PFSK-1 (cell line): Measurements from ENCODE around the gene TM4SF18.

ENCODE experiments used
- FOXP2 ChIP-seq: optimal IDR thresholded peaks from 2 replicates; pipeline ENCODE3; 2011; ENCODE audit warnings: borderline replicate concordance, control low read depth, inconsistent platforms; ENCODE audit not compliant: insufficient read depth; ENCODE audit errors: extremely low read length, extremely low read depth
- POLR2AphosphoS5 ChIP-seq: IDR thresholded peaks from 2 replicates; pipeline ENCODE4 v1.6.1; 2012; ENCODE audit warnings: low read depth, mild to moderate bottlenecking, control low read depth, low read length, moderate library complexity
- REST ChIP-seq, 2 experiments: IDR thresholded peaks; 2 replicates each; pipeline versions ENCODE4 v1.6.1 to v1.8.0; 2011 to 2012; ENCODE audit warnings: low read depth in 2 of 2, low read length in 2 of 2, control low read depth in 1 of 2, inconsistent platforms in 1 of 2, mild to moderate bottlenecking in 1 of 2, moderate library complexity in 1 of 2; ENCODE audit not compliant: insufficient read depth in 1 of 2
- SIN3A ChIP-seq: IDR thresholded peaks from 2 replicates; pipeline ENCODE4 v1.6.1; 2012; ENCODE audit warnings: mild to moderate bottlenecking, low read length, moderate library complexity, borderline replicate concordance; ENCODE audit not compliant: insufficient read depth
- TAF1 ChIP-seq: IDR thresholded peaks from 2 replicates; pipeline ENCODE4 v1.6.1; 2012; ENCODE audit warnings: low read length, control low read depth, borderline replicate concordance; ENCODE audit not compliant: insufficient read depth

TM4SF18 gene

GRCh38 chr3:149378478-149379309 is 45.3 kb upstream of the TM4SF18 start:
- TF ChIP-seq POLR2AphosphoS5: no peak
- TF ChIP-seq REST (IDR thresholded peaks at IDR 0.05; ENCODE audit: insufficient read depth in 1 of 2, low read depth in 2 of 2, low read length in 2 of 2): no peak
- no peak for TF ChIP-seq TAF1
- no peak for TF ChIP-seq SIN3A

GRCh38 chr3:149377408-149378364 is 44.2 kb upstream of the TM4SF18 start, which contains the start of gene TM4SF1:
Gene TM4SF1, minus strand, starts transcription at chr3:149377649. Its CDS starts 102 bp downstream, at chr3:149377547.
- TF ChIP-seq SIN3A (0 out of 2 replicates have a peak, but pooled peaks have one; percentile 52), TAF1 (0 out of 2 replicates have a peak, but pooled peaks have one; percentile 12), FOXP2 (peak; percentile 50), REST (IDR thresholded peaks at IDR 0.05; ENCODE audit: insufficient read depth in 1 of 2, low read depth in 2 of 2, low read length in 2 of 2) (no peak), POLR2AphosphoS5 (peak; percentile 30; the same call in 1 of the 2 replicates)

GRCh38 chr3:149376718-149377407 is 43.4 kb upstream of the TM4SF18 start:
- no peak for TF ChIP-seq POLR2AphosphoS5
- TF ChIP-seq TAF1: no peak
- TF ChIP-seq FOXP2: no peak
- no peak for TF ChIP-seq SIN3A
- TF ChIP-seq REST (IDR thresholded peaks at IDR 0.05; ENCODE audit: insufficient read depth in 1 of 2, low read depth in 2 of 2, low read length in 2 of 2): no peak

GRCh38 chr3:149375501-149376196 is 42.2 kb upstream of the TM4SF18 start:
- no peak for TF ChIP-seq FOXP2
- no peak for TF ChIP-seq POLR2AphosphoS5
- no peak for TF ChIP-seq SIN3A
- no peak for TF ChIP-seq REST (IDR thresholded peaks at IDR 0.05; ENCODE audit: insufficient read depth in 1 of 2, low read depth in 2 of 2, low read length in 2 of 2)
